Neural progenitor cell (in vitro differentiated cells): Measurements from ENCODE around the gene TAS2R60.

Experiments
- EZH2 ChIP-seq: fragments of 200-600 bp; sonication (generic); IDR thresholded peaks from 2 replicates; pipeline ENCODE4 v1.6.1; 2017; ENCODE audit warnings: antibody characterized with exemption, mild to moderate bottlenecking, moderate library complexity
- TF ChIP-seq, protein P1 (sequence below): fragments of 200-600 bp; sonication (generic); IDR thresholded peaks from 2 replicates; pipeline ENCODE4 v1.5.1; 2017; ENCODE audit warnings: antibody characterized with exemption, mild to moderate bottlenecking

- TF ChIP-seq, protein P1, sequence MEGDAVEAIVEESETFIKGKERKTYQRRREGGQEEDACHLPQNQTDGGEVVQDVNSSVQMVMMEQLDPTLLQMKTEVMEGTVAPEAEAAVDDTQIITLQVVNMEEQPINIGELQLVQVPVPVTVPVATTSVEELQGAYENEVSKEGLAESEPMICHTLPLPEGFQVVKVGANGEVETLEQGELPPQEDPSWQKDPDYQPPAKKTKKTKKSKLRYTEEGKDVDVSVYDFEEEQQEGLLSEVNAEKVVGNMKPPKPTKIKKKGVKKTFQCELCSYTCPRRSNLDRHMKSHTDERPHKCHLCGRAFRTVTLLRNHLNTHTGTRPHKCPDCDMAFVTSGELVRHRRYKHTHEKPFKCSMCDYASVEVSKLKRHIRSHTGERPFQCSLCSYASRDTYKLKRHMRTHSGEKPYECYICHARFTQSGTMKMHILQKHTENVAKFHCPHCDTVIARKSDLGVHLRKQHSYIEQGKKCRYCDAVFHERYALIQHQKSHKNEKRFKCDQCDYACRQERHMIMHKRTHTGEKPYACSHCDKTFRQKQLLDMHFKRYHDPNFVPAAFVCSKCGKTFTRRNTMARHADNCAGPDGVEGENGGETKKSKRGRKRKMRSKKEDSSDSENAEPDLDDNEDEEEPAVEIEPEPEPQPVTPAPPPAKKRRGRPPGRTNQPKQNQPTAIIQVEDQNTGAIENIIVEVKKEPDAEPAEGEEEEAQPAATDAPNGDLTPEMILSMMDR, result no peak
- no peak for TF ChIP-seq EZH2
Measured at GRCh38 chr7:143449793-143450192, 6.5 kb downstream of the TAS2R60 start.
